Ascending aorta (tissue), 2 donors: ENCODE results near the gene ADRA2B. TPM values are rescaled to one million over a fixed set of nuclear protein-coding genes. Genes with fewer than 3 reads are reported as not detected.
A peak's percentile ranks its signal among the peaks of the same experiment; 100 is the strongest.

Experiments used
- DNase-seq, 2 donors: peaks; one replicate each; pipeline ENCODE4 v3.0.0-alpha.2; 2019; ENCODE audit warnings: low spot score in 2 of 2
- H3K27ac ChIP-seq, 2 donors: fragments of 200-600 bp; sonication (generic); one replicate each; pipeline ENCODE4 v1.5.1; 2016 to 2017; ENCODE audit warnings: mild to moderate bottlenecking in 1 of 2
- H3K27me3 ChIP-seq: fragments of 200-600 bp; sonication (generic); one replicate; pipeline ENCODE4 v1.5.1; 2017
- H3K36me3 ChIP-seq, 2 donors: fragments of 200-600 bp; sonication (generic); one replicate each; pipeline ENCODE4 v1.5.1; 2016
- H3K4me1 ChIP-seq, 2 donors: fragments of 200-600 bp; sonication (generic); one replicate each; pipeline ENCODE4 v1.5.1; 2016 to 2017; ENCODE audit warnings: mild to moderate bottlenecking in 1 of 2
- H3K4me3 ChIP-seq, 2 donors: fragments of 200-600 bp; sonication (generic); one replicate each; pipeline ENCODE4 v1.5.1; 2016 to 2017; ENCODE audit warnings: mild to moderate bottlenecking in 1 of 2
- H3K9me3 ChIP-seq, 2 donors: fragments of 200-600 bp; sonication (generic); one replicate each; pipeline ENCODE4 v1.5.1; 2016
- CTCF ChIP-seq, 3 experiments: fragments of 200-600 bp in 2 of 3; fragments of 450-650 bp in 1 of 3; sonication (generic) in 2 of 3; IDR thresholded peaks; one replicate each; pipeline ENCODE4 v1.5.1; 2016 to 2019; ENCODE audit warnings: antibody characterized with exemption in 3 of 3, mild to moderate bottlenecking in 1 of 3, moderate library complexity in 1 of 3
- intact Hi-C: fragments of 100-400 bp; cut with DNase I; formaldehyde crosslinking; loops from one replicate; pipeline ENCODE4 v1.15.1; 2023
- total RNA-seq: library from RNA; depleted of rRNA; stranded (reverse); fragments of >200 nt; gene quantifications from one replicate; pipeline ENCODE4 v1.1.0, GENCODE V29; 2016

The ADRA2B gene
- total RNA-seq, 1 donor from 2014 or later = 9.4 TPM

GRCh38 chr2:96139181-96139758, 22.9 kb upstream of the ADRA2B start:
- H3K4me3 ChIP-seq = no peak overlapping the region
- no peaks in the 10 kb centered on the region for H3K9me3 ChIP-seq
- no peaks in the 10 kb centered on the region for H3K4me1 ChIP-seq
- H3K27ac ChIP-seq = no peak overlapping the region
- intact Hi-C loops = loop anchor here (1.0 kb wide), 1 partner anchor 35 kb away; no protein-coding TSS in a partner anchor
- H3K36me3 ChIP-seq = no peaks in the 10 kb centered on the region
- no peak for DNase-seq
- TF ChIP-seq CTCF (IDR thresholded peaks at IDR 0.05) = no peak
- no peaks in the 10 kb centered on the region for H3K27me3 ChIP-seq

DNA sequence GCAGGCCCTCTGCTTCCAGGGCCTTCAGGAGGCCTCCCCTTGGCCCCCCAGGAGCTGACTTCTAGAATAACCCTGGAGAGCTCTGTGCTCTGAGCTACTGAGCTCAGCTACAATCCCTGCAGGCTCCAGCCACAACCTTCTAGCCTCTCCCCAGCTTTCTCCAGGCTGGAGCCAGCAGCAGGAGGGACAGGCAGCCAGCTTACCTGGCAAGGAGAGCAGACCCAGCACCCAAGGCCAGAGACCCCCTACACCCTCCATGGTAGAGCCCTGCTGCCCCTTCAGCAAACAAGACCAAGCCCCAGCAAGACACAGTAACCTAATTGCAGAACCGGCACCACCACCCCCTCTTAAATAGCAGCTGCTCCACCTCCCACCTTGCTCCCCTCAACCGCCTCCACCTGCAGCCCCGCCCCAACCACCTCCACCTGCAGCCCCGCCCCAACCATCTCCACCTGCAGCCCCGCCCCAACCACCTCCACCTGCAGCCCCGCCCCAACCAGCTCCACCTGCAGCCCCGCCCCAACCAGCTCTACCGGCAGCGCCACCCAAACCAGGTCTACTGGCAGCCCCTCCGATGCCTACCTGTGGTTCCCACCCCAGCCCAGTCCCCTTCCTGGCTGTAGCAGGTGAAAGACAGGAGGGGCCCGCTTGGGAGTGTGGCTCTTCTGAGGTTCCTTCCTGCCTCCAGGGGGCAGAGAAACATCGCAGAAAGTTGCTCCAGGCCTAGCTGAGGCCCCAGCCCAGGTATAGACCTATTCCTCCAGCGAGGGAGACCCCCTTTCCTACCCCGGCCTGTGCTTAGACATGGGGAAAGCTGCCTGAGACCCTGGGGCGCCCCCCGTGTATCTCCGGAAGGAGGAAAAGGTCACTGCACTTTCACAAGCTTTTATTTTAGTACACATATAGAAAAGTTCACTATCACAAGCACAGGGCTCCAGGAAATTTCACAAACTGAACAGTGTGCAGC, 22.1 kb upstream of the ADRA2B start, which contains the start of gene ASTL:
Gene ASTL, minus strand, starts transcription at position 324 of the 967 bp plus-strand sequence. Its CDS starts 66 bp downstream, at position 258.
- H3K36me3 ChIP-seq = no peaks in the 10 kb centered on the region
- no peaks in the 10 kb centered on the region for H3K27me3 ChIP-seq
- DNase-seq = no peak
- H3K27ac ChIP-seq = no peak within 1 kb of the TSS
- H3K4me3 ChIP-seq = no peak within 1 kb of the TSS
- H3K4me1 ChIP-seq = no peaks in the 10 kb centered on the region
- peak; percentile 37 to 64 (median 50) for TF ChIP-seq CTCF (IDR thresholded peaks at IDR 0.05)
- intact Hi-C loops = loop anchor here (1.0 kb wide), 1 partner anchor 36 kb away; no protein-coding TSS in a partner anchor
- no peaks in the 10 kb centered on the region for H3K9me3 ChIP-seq

DNA sequence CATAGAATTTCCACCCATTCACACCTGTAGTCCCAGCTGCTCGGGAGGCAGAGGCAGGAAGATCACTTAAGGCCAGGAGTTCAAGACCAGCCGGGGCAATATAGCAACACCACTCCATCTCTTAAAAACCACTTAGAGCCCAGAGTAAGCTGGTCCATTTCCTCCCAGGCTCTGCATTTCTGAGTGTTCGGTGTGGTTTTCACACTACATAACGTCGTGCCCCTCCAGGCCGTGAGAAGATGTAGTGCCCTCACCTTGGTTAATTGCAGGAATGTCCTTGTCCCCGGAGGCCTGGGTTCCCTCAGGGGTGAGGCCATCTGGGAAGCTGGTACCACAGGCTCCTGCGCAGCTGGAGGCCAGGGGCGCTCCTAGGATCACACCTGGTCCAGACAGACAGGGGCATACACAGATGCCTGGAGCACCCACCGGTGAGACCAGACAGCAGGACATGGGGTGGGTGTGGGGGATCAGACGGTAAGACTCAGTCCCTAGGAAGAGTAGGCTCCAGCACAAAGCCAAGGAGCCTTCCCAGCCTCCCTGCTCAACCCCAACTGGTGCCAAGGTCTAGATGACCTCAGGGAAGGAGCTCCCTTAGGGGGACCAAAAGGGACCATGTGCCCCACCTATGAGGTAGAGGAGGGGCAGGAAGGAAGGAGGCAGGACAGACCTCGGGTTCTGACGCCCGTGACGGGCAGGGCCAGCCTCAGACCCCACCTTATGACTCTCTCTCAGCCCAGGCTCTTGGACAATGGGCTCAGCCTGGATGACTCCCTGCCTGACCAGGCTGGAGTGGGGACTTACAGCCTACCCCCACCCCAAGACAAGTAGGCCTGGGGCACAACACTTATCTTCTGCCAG, 21.2 kb upstream of the ADRA2B start:
- Histone ChIP-seq H3K27me3 (no peaks in the 10 kb centered on the region), H3K4me3 (no peak overlapping the region), H3K27ac (no peak overlapping the region), H3K9me3 (no peaks in the 10 kb centered on the region), H3K36me3 (no peaks in the 10 kb centered on the region), H3K4me1 (no peaks in the 10 kb centered on the region)
- intact Hi-C loops = no loop called here
- no peak for DNase-seq
- no peak for TF ChIP-seq CTCF (IDR thresholded peaks at IDR 0.05)

DNA sequence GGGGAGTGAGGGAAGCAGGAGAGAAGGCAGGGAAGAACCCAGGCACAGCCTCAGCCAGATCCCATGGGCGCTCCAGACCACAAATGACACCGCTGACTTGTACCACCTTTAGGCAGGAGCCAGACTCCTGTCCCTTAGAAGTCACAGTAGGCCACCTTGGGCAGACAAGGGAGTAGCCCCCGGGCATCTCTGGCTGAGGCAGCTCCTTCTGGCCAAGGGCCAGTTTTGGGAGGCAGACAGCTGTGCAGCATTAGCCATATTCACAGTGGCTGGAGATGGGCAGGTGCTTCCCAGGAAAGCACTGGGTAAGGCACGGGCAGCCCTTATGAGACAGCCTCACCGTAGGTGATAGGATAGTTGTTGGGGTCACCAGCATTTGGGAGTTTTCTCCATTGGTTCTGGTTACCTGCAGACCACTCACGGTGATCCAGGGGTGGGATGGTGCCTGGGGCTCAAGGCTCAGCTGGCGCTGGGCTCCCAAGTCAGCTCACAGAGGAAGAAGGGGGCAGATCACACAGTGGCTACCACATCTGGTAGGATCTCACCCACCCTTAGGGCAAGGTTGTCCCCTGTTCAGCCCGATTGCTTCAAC, 19.9 kb upstream of the ADRA2B start:
- Histone ChIP-seq H3K27me3 (no peaks in the 10 kb centered on the region), H3K27ac (no peak overlapping the region), H3K36me3 (no peaks in the 10 kb centered on the region), H3K4me1 (no peaks in the 10 kb centered on the region), H3K9me3 (no peaks in the 10 kb centered on the region), H3K4me3 (no peak overlapping the region)
- no peak for TF ChIP-seq CTCF (IDR thresholded peaks at IDR 0.05)
- intact Hi-C loops = no loop called here
- DNase-seq = no peak

DNA sequence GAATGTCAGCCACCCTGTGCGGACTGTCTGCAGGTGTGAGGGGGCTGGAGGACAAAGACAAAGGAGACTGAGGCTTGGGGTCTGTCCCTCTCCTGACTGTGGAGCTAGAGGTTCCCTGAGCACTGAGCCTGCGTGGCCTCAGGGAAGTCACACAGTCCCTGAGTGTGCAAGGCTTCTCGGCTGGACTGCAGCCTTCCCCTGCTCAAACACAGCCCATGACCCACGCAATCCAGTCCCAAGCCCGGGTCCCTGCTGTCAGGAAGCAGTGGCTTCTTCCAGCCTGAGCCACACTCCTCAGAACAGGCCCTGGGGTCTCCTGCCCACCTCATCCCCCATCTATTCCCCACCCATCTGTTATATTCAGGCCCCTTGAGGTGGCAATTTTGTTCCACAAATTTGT, 19.2 kb upstream of the ADRA2B start:
- Histone ChIP-seq H3K4me3 (no peak overlapping the region), H3K36me3 (no peaks in the 10 kb centered on the region), H3K27ac (no peak overlapping the region), H3K9me3 (no peaks in the 10 kb centered on the region), H3K27me3 (no peaks in the 10 kb centered on the region), H3K4me1 (no peaks in the 10 kb centered on the region)
- no peak for TF ChIP-seq CTCF (IDR thresholded peaks at IDR 0.05)
- intact Hi-C loops = no loop called here
- DNase-seq = no peak
